GM21737 (cell line): ENCODE measurements around the gene DMRT3.
"Not testable (repeated sequence)": the region's sequence is repeated elsewhere in the genome, so short reads cannot be mapped to it uniquely, and the experiment has no call there.

Experiments
- ATAC-seq: cut with Tn5 transposase; IDR thresholded peaks from one replicate; pipeline ENCODE4 v1.9.1; 2021; ENCODE audit warnings: mild to moderate bottlenecking, moderate library complexity; ENCODE audit not compliant: unreplicated experiment

The DMRT3 gene

DNA sequence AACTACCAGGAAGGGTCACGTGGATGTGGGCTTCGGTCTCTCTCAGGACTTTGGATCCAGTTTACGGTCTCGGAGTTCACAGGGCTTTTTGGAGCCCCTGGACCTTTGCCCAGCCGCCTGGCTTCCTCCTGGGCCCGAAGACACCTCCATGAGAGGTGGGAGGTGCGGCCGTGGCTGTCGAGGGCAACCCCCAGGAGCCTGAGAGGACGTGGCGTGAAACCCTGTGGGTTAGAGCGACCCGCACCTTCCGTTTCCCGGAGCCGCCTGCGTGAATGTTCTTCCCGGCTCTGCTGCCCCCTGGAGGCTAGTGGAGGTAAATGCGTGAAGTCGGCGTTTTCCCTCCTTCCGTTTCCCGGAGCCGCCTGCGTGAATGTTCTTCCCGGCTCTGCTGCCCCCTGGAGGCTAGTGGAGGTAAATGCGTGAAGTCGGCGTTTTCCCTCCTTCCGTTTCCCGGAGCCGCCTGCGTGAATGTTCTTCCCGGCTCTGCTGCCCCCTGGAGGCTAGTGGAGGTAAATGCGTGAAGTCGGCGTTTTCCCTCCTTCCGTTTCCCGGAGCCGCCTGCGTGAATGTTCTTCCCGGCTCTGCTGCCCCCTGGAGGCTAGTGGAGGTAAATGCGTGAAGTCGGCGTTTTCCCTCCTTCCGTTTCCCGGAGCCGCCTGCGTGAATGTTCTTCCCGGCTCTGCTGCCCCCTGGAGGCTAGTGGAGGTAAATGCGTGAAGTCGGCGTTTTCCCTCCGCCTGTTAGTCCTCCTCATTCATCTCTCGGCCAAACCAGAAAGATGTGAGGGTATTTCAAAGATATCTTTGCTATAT, 22.1 kb downstream of the DMRT3 start:
- ATAC-seq: not testable (repeated sequence)

DNA sequence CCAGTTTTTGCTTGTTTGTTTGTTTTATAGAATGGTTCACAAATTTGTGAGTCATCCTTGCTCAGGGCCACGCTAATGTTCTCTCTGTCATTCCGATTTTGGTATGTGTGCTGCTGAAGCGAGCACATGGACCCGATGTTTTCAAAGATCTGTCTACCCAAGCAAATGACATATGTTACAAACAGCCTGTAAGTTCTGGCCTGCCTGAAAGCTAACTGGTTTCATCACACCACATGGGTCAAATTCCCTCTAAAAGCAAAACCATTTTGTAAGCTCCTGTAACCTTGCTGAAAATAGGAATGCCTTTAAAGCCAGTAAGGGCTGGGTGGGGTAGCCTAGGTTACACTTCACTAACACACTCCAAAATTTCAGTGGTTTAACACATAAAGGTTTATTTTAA, 25.4 kb downstream of the DMRT3 start:
- ATAC-seq: no peak

DNA sequence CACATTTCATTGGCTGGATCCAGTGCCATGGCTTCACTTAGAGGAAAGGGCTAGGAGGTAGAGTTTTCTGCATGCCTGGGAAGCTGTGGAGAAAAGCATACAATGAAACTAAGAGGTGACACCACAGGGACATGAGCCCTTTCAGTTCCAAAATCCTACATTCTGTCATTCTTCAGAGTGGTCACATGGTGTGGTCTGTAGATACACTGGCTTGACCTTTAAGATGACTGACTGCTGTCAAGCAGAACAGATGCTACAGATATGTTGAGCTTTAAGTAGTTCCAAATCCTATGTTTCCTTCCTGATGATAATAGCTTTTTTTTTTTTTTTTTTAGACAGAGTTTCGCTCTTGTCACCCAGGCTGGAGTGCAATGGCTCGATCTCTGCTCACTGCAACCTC, 26.2 kb downstream of the DMRT3 start:
- no peak for ATAC-seq

DNA sequence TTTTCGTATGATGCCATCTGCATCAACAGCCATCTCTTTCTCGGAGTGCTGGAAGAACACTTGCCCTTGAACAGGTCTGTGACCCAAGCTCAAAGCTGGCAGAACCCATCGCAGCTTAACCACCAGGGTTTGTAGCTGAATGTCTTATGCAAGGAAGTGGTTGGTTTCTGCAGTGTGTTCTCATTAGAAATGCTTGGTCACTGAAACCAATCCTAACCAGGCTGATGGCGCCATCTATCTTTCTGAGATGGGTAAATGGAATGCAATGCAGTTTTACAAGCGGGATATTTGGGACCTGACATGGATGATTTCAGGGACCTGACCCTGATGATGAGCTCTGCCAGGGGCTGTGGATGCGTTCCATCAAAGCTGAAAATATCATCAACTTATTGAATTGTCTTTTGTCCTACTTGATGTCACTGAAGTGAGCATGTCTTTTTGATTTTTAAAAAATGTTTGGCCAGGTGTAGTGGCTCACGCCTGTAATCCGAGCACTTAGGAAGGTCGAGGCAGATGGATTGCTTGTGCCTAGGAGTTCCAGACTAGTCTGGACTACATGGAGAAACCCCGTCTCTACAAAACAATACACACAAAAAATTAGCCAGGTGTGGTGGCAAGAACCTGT, 28.7 kb downstream of the DMRT3 start:
- ATAC-seq: peak; percentile 59

DNA sequence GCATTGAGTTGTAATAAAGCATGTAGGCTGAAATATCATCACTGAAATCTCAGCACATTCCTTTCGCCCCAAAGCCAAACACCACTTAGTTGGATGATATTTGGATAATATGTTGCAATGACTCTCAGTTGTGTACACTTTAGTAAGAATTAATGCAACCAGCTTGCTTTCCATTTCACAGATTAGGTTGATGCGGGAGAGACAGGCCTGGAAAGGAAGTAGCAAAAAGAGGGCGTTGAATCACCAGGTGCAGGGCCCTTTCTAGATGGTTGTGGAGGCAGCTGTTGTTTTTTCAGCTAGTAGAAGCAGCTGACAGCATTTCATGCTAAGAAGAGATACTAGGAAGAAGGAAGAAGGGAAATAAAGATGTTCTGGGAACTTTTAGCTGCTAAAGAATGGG, 30.9 kb downstream of the DMRT3 start:
- ATAC-seq: no peak

DNA sequence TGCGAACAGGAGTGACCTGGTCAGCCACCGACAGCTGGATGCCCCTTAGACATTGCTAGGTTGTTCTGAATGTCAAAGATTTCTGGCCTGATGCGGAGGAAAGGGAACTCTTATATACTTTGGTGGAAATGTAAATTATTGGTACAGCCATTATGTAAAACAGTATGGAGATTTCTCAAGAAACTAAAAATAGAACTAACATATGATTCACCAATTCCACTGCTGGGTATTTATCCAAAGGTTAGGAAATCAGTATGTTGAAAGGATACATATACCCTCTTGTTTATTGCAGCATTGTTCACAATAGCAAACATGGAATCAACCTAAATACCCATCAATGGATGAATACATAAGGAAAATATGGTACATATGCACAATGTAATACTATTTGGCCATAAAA, 31.8 kb downstream of the DMRT3 start:
- ATAC-seq: no peak

DNA sequence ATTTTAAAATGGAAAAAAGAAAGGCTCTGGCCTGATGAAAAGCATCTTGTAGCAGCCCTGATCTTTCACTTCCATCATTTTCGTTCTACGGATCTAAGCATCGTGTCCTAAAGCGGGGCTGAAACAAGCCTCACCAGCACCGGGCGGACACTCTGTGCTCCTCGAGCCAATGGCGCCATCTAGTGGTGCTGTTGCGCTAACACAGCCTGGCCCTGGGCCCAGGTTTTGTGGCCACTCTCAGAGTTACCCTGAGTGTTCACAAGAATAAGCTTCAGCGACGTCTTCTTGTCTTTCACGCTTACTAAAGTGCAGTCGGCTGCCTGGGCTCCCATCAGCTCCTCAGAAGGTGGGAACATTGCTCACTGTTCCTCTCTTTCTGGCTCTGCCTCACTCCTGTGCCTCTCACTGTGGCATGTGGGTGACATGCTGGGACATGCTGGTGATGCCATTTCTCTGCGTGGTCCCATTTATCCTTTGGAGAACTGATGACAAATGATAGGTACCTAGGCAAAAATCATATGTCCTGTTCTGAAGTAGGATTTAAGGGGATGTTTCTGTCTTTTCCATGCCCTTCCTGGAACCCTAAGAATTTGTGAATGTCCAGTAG, 32.7 kb downstream of the DMRT3 start:
- peak; percentile 97 for ATAC-seq

DNA sequence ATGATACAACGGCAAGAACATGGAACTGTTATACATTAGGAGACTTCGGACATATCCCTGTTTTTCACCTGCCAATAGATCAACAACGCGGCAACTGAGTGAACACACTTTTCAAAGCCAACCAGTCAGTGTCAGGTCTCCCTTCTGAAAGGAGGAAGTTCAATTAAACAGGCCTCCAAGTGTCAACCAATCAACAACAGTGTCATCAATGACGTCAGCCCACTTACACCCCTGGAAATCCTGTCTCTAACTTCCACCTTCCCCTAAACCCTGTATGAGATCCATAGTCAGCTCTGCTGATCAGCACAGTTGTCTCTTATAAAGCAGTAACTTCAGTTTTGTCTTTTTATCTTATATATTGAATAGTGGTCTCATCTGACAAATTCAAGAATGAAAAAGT, 36.6 kb downstream of the DMRT3 start:
- ATAC-seq: no peak

DNA sequence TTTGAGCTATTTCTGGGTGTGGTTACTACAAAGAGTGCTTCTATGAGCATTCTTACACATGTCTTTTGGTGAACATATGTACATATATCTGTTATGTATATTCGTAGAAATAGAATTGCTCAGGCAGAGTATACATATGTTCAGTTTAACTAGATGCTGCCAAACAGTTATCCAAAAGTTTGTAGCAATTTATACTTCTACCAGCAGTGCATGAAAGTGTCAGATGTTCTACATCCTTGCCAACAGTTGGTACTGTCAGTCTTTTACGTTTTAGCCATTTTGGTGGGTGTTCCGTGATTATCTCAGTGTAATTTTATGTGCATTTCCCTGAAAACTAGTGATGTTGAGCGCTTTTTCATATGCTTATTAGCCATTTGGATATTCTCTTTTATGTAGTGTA, 37.8 kb downstream of the DMRT3 start:
- ATAC-seq: no peak

DNA sequence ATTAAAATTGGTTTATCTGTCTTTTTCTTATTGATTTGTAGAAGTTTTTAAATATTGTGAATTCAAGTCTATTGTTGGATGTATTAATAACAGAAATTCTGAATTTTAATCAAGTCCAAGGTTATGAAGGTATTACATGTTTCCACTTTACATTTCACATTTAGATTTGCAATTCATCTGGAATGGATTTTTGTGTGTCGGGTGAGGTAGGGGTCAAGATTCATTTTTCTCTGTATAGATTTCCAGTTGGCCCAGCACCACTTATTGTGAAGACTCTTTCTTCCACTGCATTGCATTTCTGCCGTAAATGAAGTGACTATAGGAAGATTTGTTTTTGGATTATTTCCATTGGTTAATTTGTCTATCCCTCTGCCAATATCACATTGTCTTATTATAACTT, 38.2 kb downstream of the DMRT3 start:
- ATAC-seq: no peak

DNA sequence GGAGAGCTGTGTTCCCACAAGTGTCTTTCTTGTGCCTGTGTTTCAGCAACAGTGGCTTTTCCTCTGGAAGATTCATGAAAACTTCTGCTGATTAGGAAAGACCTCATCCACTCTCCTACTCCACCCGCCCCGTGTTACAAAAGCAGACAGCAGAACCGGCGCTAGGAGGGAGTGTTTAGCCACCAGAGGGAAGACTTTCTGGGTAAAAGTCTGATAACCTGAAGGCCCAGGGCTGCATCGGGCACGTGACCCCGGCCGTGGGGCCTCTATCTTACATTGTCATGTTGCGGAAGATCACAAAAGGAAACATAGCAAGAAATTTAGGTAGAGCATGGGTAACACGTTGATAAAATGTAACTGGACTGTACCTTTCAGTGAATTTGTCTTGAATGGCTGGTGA, 41.7 kb downstream of the DMRT3 start:
- no peak for ATAC-seq

DNA sequence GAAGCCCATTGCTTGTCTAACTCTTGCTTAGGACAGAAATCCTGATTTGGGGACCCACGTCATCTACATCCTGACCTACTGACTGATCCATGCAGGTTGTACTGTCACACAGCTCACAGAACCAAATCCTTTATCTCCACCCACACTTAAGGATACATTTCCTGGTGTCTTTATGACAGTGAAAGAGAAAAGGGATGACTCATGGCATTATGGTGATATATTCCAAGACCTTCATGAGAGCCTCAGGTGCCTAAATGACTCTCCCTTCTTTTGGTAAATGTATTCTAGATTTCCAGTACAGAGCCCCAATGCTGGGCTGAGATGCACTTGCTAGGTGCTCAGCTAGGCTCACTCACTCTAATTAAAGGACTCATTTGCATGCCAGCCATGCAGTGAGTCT, 47.7 kb downstream of the DMRT3 start:
- ATAC-seq: no peak

DNA sequence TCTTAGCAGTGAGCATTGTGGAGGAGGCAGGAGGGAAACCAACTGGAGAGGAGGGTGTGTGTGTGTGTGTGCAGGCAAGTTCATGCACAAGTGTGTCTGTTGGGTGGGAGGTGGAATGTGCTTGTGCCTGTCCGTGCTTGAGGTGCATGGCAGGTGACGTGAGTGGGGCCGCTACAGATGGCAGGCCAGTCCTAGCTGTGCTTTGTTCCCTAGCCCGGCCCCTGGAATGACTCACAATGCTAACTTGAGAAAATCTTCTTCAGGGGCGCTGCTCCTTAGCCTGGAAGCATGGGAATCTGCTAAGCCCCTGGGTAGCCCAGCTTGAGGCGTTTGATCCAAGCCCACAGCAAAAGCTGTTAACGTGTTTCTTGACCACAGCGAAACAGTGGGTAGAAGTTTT, 48.7 kb downstream of the DMRT3 start:
- no peak for ATAC-seq

DNA sequence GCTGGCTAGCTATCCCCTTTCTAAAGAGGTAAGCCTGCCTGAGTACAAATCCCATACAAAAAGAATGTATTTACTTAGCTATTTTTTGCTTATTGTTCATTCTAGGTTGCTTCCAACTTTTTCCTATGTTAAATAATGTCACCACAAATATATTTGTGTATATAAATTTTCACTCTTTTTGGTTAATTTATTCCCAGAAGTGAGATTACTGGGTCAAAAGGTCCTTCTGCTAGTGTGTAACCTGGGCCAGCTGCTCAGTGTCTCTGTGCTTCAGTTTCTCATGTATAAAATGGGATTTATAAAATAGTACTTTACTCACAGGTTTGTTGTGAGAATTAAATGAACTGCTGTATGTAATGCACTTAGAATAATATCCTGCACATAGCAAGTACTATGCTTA, 49.8 kb downstream of the DMRT3 start:
- no peak for ATAC-seq

DNA sequence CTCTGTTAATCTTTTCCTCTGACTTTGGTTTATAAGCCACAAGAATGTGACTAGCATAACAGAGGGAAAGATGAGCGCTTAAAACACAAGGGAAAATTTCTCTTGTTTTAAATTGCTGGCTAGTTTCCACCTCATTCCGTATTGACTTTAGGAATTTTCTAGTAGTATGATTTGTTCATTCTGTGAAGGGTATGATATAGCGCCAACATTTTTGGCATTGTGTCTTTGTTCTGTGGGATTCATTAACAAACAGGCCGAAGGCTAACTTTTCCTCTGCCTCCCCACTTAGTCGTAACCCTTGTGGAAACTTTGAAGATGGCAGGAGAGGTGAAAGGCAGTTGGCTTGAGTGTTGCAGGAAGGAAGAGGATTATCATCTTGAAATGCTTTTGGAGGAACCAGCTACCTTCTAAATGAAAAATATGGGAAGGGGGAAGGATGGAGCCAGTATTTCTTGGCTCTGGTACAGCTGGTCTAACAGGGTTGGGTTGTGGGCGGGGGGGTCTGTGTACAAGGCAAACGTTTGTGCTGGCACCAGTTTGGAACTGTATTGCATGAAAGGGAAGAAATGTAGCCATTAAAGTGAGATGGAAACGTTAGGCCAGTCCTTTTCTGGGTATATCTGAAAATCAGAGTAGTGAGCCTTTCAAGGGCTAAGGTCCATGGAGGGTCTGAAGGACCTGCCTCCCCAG, 52.2 kb downstream of the DMRT3 start:
- ATAC-seq: no peak

DNA sequence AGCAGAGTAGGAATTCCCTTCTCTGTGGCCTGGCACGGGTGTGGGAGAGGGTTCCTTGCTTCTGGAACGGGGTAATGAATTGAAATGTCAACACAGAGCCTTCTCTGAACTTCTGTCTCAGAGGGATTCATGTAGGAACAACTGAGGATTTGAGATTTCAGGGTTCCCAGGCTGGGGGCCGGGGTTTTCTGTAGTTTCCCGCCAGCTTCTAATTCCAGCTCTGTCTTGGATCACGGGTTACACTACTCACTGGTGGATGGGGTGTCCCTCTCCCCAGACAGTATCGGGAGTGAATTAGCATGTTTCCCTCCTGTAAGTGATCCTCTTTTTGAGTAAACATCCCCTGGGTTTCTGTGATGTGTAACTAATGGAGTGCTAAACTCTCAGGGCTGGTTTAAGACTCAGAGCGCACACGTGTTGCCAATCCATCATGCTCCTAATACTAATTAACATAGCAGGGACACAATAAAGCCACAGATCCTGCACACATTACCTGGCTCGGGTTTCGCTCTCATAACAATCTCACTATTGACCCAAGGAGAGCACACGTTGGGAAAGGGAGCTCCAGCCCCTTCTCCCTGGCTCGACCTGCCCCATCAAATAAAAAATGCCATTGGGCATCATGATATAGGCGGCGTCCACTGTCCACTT, 55.6 kb downstream of the DMRT3 start:
- ATAC-seq: no peak

DNA sequence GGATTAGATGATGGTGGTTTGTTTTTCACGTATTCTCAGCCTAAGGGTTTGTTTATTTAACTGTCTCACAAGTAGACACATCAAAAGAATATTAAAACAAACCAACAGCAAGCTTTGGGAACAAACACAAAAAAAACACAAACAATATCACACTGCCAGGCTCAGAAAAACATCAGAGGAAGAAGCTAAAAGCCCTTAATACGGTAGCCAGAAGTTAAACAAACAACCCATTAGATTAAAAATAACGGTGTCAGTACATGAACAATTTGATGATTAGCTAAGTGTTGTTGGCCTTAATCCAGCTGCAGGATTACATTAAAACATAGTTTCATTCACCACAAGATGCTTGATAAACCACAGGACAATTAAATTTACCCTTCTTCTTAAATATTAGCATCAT, 57.8 kb downstream of the DMRT3 start:
- no peak for ATAC-seq

DNA sequence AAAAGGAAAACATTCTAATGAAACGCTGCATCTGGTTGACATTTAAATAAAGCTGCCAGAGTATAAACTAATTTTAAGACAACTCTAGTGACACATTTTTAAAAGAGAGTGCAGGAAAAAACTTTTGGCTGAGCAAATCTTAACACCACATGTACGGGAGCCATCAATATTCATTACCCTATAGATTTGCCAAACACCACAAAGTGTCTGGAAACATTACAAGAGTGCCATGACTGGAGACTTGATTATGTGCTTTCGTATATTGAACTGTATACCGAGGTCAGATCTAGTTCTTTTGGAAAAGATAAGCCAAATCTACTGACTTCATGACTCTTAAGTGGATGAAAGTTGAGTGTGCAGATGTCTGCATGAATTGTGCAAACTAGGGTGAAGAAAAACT, 63.1 kb downstream of the DMRT3 start:
- no peak for ATAC-seq
